ENCODE data around the gene AFG1L. TPM values are rescaled to one million over a fixed set of nuclear protein-coding genes. Genes with fewer than 3 reads are reported as not detected.
"Not testable (repeated sequence)": the region's sequence is repeated elsewhere in the genome, so short reads cannot be mapped to it uniquely, and the experiment has no call there.

AFG1L gene
- total RNA-seq, 1 donor from 2014 or later: 9.5 TPM

GRCh38 chr6:108524528-108525248 is 229.8 kb downstream of the AFG1L start:
- H3K27ac Mint-ChIP-seq (ENCODE audit: unreplicated experiment): peak overlapping the region; percentile 64

GRCh38 chr6:108526739-108527174 is 231.9 kb downstream of the AFG1L start:
- peaks cover 12% of the 10 kb centered on the region for H3K4me1 Mint-ChIP-seq (ENCODE audit: unreplicated experiment)
- no peak overlapping the region for H3K27ac Mint-ChIP-seq (ENCODE audit: unreplicated experiment)
- H3K27me3 Mint-ChIP-seq (ENCODE audit: unreplicated experiment): no peaks in the 10 kb centered on the region
- peaks cover 5% of the 10 kb centered on the region for H3K36me3 Mint-ChIP-seq (ENCODE audit: unreplicated experiment)
- H3K4me3 Mint-ChIP-seq (ENCODE audit: unreplicated experiment): no peak overlapping the region
- DNase-seq (ENCODE audit: extremely low spot score, unreplicated experiment): no peak
- peak; percentile 83 for TF ChIP-seq CTCF (IDR thresholded peaks at IDR 0.05)
- no peaks in the 10 kb centered on the region for H3K9me3 Mint-ChIP-seq (ENCODE audit: unreplicated experiment)

More at GRCh38 chr6:108524528-108525248, 229.8 kb downstream of the AFG1L start:
- Mint-ChIP-seq H3K36me3 (ENCODE audit: unreplicated experiment) (peaks cover 5% of the 10 kb centered on the region), H3K4me3 (ENCODE audit: unreplicated experiment) (no peak overlapping the region), H3K4me1 (ENCODE audit: unreplicated experiment) (peaks cover 12% of the 10 kb centered on the region), H3K27me3 (ENCODE audit: unreplicated experiment) (no peaks in the 10 kb centered on the region), H3K9me3 (ENCODE audit: unreplicated experiment) (no peaks in the 10 kb centered on the region)
- DNase-seq (ENCODE audit: extremely low spot score, unreplicated experiment): no peak
- TF ChIP-seq CTCF (IDR thresholded peaks at IDR 0.05): no peak

GRCh38 chr6:108528878-108529277 is 234.0 kb downstream of the AFG1L start:
- Mint-ChIP-seq H3K4me3 (ENCODE audit: unreplicated experiment) (no peak overlapping the region), H3K4me1 (ENCODE audit: unreplicated experiment) (peaks cover 13% of the 10 kb centered on the region), H3K27me3 (ENCODE audit: unreplicated experiment) (peaks cover 4% of the 10 kb centered on the region), H3K27ac (ENCODE audit: unreplicated experiment) (no peak overlapping the region), H3K9me3 (ENCODE audit: unreplicated experiment) (no peaks in the 10 kb centered on the region), H3K36me3 (ENCODE audit: unreplicated experiment) (no peaks in the 10 kb centered on the region)
- no peak for DNase-seq (ENCODE audit: extremely low spot score, unreplicated experiment)
- TF ChIP-seq CTCF (IDR thresholded peaks at IDR 0.05): no peak

GRCh38 chr6:108531332-108531731 is 236.5 kb downstream of the AFG1L start:
- DNase-seq (ENCODE audit: extremely low spot score, unreplicated experiment): no peak
- H3K27ac Mint-ChIP-seq (ENCODE audit: unreplicated experiment): no peak overlapping the region
- H3K36me3 Mint-ChIP-seq (ENCODE audit: unreplicated experiment): no peaks in the 10 kb centered on the region
- no peak overlapping the region for H3K4me3 Mint-ChIP-seq (ENCODE audit: unreplicated experiment)
- no peaks in the 10 kb centered on the region for H3K9me3 Mint-ChIP-seq (ENCODE audit: unreplicated experiment)
- peaks cover 9% of the 10 kb centered on the region for H3K27me3 Mint-ChIP-seq (ENCODE audit: unreplicated experiment)
- TF ChIP-seq CTCF (IDR thresholded peaks at IDR 0.05): no peak
- peaks cover 4% of the 10 kb centered on the region for H3K4me1 Mint-ChIP-seq (ENCODE audit: unreplicated experiment)

GRCh38 chr6:108535114-108535742 is 240.4 kb downstream of the AFG1L start:
- H3K9me3 Mint-ChIP-seq (ENCODE audit: unreplicated experiment): peaks cover 3% of the 10 kb centered on the region
- no peak overlapping the region for H3K4me3 Mint-ChIP-seq (ENCODE audit: unreplicated experiment)
- no peak for TF ChIP-seq CTCF (IDR thresholded peaks at IDR 0.05)
- no peak overlapping the region for H3K27ac Mint-ChIP-seq (ENCODE audit: unreplicated experiment)
- H3K36me3 Mint-ChIP-seq (ENCODE audit: unreplicated experiment): no peaks in the 10 kb centered on the region
- H3K27me3 Mint-ChIP-seq (ENCODE audit: unreplicated experiment): peaks cover 13% of the 10 kb centered on the region
- peaks cover 10% of the 10 kb centered on the region for H3K4me1 Mint-ChIP-seq (ENCODE audit: unreplicated experiment)
- DNase-seq (ENCODE audit: extremely low spot score, unreplicated experiment): no peak

GRCh38 chr6:108535920-108536535 is 241.2 kb downstream of the AFG1L start:
- peaks cover 10% of the 10 kb centered on the region for H3K4me1 Mint-ChIP-seq (ENCODE audit: unreplicated experiment)
- not testable (repeated sequence) for H3K9me3 Mint-ChIP-seq (ENCODE audit: unreplicated experiment); H3K4me3 Mint-ChIP-seq (ENCODE audit: unreplicated experiment); H3K27ac Mint-ChIP-seq (ENCODE audit: unreplicated experiment); DNase-seq (ENCODE audit: extremely low spot score, unreplicated experiment); H3K36me3 Mint-ChIP-seq (ENCODE audit: unreplicated experiment)
- peaks cover 13% of the 10 kb centered on the region for H3K27me3 Mint-ChIP-seq (ENCODE audit: unreplicated experiment)
